EH (cell line): ENCODE data around the gene NKAIN2.
"Not testable (repeated sequence)": the region's sequence is repeated elsewhere in the genome, so short reads cannot be mapped to it uniquely, and the experiment has no call there.

Experiments used
- DNase-seq: peaks from one replicate; pipeline ENCODE4 v3.0.0-alpha.2; 2015; ENCODE audit warnings: low read depth

The NKAIN2 gene

GRCh38 chr6:124496334-124496733 is 692.7 kb downstream of the NKAIN2 start:
- DNase-seq: no peak

DNA sequence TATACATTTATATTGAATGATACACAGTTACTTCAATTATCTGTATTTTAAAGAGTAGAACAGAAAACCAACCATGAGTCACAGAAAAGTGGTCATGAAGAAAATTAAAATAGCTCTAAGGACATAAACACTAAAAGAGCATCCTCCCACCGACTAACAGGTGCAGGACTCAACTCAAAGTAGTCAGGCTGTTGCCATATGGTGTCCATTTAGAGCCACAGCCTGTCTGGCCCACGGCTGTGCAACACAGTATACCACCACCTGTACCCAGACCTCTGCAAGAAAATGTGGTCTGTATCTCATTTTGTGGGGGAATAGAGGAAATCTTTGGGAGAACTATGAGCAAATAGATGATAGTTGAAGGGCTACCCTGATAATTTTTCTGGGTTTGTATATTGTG is 708.8 kb downstream of the NKAIN2 start:
- DNase-seq: no peak

DNA sequence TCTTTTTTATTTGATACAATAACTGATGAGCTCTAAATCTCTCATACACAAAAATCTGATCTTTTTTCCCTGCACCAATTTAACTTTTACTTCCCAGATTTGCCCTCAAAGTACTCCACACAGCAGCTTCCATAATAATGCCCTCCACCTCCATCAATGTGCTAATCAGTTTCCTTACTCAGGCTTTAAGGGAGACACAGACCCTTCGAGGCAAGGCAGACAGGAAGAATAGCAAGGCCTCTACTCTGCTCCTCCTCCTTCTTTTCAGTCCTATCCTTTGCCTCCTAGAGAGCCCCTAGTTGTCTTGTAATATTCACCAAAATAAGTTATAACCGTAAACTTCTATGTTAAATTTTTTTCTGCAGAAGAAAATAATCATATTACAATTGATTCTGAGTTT is 713.7 kb downstream of the NKAIN2 start:
- no peak for DNase-seq

DNA sequence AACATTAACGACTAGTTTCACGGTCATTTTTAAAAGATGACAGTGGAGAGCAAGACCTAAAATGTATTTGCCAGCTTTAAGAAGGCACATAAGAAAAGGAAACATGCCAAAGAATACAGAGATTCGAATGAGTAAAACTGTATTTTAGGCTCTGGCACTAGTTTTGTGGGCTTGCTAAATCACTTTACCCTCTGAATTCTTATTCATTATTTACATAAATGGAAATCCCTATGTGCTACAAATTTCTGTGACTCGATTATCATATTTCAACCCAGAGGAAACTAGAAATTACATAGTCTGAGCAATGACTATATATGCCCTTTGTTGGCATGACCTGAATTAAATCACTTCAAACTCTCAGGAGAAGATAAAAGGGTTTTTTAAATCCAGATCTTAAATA is 716.8 kb downstream of the NKAIN2 start:
- no peak for DNase-seq

DNA sequence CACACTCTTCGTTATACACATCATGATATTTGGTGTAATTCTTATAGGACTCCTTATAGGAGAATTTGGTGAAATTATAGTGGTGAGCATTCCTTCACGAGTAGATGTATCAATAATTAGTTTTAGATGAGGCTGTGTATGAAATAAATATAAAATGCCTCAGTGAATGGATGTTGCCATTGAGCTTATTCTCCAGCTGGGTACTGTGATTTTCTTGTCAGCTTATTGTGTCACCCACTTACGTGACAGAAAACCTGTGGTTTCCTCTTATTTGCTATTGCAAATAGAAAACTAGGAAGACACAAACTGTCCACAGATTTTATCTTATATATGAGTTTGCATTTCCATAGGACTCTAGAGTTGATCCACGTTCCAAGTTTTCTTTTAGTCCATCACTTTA is 718.7 kb downstream of the NKAIN2 start:
- no peak for DNase-seq

- DNase-seq: no peak
Measured at GRCh38 chr6:124524491-124525200, 721.0 kb downstream of the NKAIN2 start.

DNA sequence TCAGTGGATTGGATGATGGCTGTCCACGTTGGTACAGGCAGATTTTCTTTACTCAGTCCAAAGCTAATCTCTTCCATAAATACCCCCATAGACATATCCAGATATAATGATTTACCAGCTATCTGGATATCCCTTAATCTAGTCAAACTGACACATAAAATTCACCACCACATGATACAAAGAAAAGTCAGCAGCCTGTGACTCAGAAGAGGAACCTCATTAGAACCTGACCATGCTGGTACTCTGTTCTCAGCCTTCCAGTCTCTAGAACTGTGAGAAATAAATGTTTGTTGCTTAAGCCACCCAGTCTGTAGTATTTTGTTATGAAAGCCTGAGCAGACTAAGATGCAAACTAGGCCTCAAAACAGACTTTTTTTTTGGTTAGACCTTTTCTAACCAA is 727.3 kb downstream of the NKAIN2 start:
- no peak for DNase-seq

DNA sequence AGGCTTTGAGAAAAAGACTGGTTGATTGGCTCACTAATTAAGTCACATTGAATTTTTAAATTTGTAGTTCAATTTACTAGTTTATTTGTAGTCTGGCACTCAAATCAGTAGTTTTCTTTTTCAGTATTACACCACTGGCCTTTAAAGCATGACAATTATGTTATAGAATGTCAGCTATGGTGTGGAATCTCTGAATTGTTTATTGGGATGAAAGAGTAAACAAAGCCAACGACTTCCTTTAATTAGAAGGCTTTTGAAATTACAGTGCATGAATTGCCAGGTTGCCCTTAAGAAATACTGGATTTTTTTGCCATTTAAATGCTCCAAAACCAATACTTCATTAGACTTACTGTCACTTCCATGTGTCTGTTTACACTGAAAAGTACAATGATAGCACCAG is 731.6 kb downstream of the NKAIN2 start:
- no peak for DNase-seq

DNA sequence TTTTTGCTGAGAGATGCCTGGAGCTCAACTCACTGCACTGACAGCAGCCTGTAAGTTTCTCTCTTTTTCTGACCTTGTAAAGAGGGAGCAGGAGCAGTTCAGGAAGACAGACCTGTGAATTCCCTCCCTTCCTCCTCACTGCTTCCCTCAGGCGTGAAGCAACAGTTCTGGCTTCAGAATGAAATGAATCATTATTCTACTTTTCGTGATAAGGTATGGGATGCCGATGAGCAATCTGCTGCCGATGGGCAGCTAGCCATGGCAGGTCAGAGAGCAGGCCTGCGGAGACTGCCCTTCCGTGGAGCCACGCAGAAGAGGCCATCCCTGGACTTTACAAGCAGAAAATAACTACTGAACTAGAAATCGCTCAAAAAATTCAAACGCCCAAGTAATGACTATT is 732.1 kb downstream of the NKAIN2 start:
- no peak for DNase-seq

GRCh38 chr6:124536157-124536841 is 732.6 kb downstream of the NKAIN2 start:
- no peak for DNase-seq

- no peak for DNase-seq
Measured at GRCh38 chr6:124536842-124537191, 733.2 kb downstream of the NKAIN2 start.

- no peak for DNase-seq
Measured at GRCh38 chr6:124539096-124539495, 735.4 kb downstream of the NKAIN2 start.

- no peak for DNase-seq
Measured at GRCh38 chr6:124541573-124541972, 737.9 kb downstream of the NKAIN2 start.

DNA sequence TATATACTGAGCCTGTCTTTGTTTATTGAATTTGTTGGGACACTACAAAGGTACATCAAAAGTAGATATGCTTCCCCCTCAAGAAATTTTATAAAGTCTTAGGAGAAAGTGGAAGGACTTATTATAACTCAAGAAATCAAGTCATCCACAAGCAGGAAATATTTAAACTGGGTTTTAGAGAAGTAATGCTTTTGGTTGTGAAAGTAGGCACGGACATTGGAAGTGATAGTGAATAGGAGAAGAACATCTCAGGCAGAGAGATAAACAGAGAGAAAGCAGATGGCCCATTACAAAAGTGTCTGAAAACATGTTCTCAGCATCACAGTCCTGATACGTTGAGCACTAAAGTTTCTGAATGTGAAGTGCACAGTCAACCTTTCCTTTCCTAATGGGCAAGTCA is 742.9 kb downstream of the NKAIN2 start:
- no peak for DNase-seq

- no peak for DNase-seq
Measured at GRCh38 chr6:124551711-124552233, 748.1 kb downstream of the NKAIN2 start.

DNA sequence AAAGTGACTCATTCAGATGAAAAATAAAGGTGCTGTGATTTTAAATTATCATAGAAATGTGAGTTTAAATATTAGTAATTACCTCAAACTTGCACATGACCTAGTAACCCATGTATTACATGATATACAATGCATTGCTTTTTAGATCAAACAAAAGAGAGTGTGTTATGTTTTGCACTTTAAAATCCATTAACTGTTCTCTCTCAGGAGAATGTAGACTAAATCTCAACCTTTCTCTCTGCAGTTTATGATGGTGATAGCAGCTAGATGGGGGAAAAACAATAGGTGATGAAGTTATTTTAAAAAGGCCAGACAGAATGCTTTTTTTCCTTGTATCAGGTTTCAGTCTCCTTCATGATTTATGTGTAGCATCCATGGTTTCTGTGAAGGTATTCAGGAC is 754.2 kb downstream of the NKAIN2 start:
- DNase-seq: no peak

- DNase-seq: not testable (repeated sequence)
Measured at GRCh38 chr6:124560078-124560477, 756.4 kb downstream of the NKAIN2 start.

DNA sequence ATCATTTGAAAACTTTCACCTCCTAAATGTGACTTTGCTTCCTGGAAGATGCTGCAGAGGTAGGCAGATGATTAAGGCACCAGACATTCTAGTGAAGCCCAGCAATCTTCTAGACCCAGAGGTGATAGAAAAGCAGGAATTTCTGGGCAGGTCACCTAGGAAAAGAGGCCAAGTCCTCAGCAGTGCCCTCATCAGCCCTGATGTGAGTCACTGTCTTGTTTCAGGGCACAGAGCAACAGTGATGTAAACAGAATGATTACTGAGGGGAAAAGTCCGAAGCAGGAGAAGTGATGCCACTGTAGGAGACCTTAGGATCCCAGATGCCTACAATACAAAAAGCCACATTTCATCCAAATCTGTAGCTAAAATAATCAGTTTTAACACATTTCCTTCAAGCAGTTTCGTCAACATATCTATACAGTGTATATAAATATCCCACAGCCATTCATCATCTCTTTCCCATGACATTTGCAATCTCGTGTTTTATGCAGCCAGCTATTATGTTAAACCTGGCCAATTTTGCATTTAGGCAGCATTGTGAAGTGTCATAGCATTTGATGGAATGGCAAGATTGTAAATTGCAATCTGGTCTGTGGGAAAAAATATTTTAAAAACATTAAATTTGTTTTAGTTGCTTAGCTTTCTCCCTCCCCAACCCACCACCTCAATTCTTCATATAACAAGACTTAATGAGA is 757.4 kb downstream of the NKAIN2 start:
- DNase-seq: no peak

- no peak for DNase-seq
Measured at GRCh38 chr6:124561635-124562130, 758.0 kb downstream of the NKAIN2 start.

DNA sequence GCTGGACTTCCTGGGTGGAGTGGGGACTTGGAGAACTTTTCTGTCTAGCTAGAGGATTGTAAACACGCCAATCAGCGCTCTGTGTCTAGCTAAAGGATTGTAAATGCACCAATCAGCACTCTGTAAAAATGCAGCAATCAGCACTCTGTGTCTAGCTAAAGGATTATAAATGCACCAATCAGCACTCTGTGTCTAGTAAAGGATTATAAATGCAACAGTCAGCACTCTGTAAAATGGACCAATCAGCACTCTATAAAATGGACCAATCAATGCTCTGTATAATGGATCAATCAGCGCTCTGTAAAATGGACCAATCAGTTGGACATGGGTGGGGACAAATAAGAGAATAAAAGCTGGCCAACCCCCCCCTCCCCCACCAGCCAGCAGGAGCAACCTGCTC is 760.5 kb downstream of the NKAIN2 start:
- DNase-seq: not testable (repeated sequence)

DNA sequence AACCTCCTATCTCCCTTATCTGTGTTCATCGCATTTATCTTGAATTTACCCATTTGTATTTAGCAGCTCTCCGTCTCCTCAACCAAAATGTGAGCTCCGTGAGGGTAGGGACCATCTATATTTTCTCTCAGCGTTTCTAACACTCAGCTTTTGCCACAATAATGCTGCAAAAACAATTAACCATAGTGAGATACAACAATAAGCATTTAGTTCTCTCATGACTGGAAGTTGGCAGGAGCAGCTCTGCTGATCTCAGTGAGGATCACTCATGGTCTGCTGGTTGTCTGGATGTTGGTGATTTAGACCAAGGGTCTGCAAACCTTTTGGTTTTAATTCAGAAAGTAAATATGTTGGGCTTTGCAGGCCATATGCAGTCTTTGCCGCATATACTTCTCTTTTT is 763.7 kb downstream of the NKAIN2 start:
- DNase-seq: no peak

DNA sequence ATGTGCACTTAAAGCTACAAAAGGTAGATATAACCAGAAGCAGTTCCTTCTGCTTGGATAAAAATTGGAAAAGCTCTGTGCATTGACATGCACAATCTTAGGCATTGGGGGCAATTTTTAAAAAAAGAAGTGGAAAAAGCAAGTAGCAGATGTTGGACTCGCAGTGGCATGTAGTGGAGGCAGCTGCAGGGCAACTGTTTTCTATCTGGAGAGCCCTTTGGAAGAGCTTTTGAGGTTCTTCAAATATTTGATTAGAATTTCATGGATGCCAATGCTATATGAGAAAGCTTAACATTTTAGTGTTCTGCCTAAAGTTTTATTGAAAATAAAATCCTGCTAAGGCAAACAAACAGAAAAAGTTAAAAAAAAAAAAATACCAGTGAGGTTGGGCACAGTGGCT is 770.3 kb downstream of the NKAIN2 start:
- no peak for DNase-seq

DNA sequence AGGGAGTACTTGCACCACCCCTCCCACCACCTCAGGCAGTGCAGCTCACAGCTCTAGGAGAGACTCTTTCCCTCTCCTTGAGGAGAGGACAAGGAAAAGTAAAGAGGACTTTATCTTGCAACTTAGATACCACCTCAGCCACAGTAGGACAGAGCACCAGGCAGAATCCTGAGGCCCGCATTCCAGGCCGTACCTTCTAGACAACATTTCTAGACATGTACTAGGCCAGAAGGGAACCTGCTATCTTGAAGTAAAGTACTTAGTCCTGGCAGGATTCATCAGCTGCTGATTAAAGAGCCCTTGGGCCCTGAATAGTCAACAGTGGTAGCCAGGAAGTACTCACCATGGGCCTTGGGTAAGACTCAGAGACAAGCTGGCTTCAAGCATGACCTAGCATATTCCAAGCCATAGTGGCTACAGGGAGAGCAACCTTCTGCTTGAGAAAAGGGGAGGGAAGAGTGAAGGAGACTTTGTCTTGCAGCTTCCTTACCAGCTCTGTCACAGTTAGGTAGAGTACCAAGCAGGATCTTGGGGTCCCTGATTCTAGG is 774.1 kb downstream of the NKAIN2 start:
- no peak for DNase-seq
